GOT3 (cell line): Measurements from ENCODE around the gene DENND4B.
"Not testable (repeated sequence)": the region's sequence is repeated elsewhere in the genome, so short reads cannot be mapped to it uniquely, and the experiment has no call there.

Experiments used
- DNase-seq: peaks from one replicate; lab custom pipeline; 2025; ENCODE audit warnings: mixed read lengths; lab: John Stamatoyannopoulos, UW

DENND4B gene, protein sequence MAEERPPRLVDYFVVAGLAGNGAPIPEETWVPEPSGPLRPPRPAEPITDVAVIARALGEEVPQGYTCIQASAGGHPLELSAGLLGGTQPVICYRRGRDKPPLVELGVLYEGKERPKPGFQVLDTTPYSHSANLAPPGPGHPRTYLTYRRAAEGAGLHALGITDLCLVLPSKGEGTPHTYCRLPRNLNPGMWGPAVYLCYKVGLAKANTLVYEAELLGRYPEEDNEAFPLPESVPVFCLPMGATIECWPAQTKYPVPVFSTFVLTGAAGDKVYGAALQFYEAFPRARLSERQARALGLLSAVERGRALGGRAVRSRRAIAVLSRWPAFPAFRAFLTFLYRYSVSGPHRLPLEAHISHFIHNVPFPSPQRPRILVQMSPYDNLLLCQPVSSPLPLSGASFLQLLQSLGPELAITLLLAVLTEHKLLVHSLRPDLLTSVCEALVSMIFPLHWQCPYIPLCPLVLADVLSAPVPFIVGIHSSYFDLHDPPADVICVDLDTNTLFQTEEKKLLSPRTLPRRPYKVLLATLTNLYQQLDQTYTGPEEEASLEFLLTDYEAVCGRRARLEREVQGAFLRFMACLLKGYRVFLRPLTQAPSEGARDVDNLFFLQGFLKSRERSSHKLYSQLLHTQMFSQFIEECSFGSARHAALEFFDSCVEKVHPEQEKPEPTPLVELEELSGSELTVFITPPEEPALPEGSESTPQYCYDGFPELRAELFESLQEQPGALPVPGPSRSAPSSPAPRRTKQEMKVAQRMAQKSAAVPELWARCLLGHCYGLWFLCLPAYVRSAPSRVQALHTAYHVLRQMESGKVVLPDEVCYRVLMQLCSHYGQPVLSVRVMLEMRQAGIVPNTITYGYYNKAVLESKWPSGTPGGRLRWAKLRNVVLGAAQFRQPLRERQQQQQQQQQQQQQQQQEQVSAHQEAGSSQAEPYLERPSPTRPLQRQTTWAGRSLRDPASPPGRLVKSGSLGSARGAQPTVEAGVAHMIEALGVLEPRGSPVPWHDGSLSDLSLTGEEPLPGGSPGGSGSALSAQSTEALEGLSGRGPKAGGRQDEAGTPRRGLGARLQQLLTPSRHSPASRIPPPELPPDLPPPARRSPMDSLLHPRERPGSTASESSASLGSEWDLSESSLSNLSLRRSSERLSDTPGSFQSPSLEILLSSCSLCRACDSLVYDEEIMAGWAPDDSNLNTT (N-terminal part only)

DNA sequence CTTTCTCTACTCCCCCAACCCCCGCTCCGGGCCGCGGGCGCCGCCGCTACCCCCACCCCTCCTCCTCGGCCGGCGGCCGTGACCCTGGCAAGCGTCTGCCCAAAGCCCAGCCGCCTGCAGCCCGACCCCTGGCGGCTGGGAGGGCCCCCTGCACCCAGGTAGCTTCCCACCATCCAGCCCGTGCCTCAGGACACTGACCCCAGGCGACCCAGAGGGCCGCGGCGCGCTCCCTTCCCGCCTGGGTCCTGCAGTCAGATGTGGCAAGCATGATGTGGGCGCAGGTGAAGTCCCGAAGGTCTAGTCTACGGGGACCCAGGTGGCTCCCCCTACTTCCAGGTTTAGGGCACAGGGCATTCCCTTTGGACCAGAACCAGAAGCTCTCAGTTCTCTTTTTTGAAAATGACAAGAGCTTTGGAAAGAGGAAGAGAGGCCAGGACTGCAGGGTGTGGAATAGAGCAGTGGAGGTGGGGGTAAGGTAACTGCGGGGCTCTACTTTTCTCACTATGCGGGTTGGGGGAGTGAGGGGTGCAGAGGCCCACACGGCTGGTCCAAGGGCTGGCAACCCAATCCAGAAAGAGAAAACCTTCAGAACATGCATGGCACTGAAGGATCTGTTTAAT, at the start of gene DENND4B:
TSS of gene DENND4B (minus strand) at position 97 of the 620 bp plus-strand sequence. CDS start 2,344 bp downstream, outside the sequence.
- DNase-seq: peak; percentile 34

DNA sequence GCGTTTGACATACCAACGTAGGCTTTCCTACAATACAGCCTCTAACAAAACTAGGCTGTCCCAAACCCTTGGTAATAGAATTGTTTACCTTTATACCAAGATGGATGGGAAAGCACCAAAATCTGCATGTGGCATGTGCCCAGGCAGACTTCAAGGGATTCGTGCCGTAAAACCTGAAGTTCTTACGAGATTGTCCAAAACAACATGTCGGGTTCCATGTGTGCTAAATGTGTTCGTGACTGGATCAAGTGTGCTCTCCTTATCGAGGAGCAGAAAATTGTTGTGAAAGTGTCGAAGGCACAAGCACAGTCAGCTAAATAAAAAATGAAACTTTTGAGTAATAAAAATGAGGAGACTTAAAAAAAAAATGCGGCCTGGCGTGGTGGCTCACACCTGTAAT, 49.1 kb upstream of the DENND4B start:
- DNase-seq: no peak

DNA sequence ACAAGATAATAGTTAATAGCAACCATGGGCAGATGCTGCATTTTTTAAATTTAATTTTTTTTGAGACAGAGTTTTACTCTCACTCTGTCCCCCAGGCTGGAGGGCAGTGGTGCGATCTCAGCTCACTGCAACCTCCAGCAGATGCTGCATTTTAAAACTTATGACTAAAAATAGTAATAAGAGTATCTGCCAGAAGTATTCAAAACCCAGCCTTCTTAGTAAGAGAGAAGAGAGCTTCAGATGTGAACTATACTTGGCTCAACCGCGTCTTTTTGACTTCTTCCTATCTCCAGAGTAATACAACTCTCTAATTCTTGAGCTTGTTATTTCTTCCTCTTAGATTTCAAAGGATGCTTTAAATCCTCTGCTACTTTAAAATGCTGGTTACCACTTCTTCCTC, 48.7 kb upstream of the DENND4B start:
- DNase-seq: no peak

DNA sequence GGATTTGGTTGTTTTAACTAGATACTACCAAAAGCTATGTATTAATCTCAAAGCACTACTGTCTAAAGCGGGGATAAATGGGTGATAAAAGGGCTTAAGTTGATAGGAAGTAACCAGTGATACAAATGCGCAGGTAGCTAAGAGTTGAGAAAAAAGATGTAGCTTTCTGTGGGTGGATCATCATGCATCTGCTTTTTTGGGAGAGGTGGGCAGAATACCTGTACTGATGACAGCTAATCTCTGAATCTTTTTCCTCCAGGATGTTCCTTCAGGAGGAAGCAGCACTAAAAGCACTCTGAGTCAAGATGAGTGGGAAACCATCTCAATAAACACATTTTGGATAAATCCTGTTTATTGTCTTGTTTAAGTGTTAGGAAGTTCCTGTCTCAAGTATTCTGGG, 45.3 kb upstream of the DENND4B start:
- DNase-seq: no peak

DNA sequence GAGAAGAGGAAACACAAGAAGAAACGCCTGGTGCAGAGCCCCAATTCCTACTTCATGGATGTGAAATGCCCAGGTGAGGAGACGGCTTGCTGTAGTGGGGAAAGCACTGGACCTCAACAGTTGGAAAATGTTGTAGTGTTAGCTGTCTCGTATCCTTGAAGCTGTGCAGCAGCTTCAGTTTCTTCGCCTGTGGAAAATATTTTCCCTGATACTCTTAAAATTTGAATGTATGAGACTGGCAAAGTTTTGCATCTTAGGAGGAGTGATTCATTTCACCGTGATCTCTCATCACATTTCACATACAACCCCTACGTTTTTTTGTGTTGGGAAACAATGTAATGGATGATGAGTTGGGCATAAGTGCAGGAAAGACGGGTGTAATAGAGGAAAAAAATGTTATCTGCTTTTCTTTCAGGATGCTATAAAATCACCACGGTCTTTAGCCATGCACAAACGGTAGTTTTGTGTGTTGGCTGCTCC, 44.7 kb upstream of the DENND4B start:
- DNase-seq: no peak

DNA sequence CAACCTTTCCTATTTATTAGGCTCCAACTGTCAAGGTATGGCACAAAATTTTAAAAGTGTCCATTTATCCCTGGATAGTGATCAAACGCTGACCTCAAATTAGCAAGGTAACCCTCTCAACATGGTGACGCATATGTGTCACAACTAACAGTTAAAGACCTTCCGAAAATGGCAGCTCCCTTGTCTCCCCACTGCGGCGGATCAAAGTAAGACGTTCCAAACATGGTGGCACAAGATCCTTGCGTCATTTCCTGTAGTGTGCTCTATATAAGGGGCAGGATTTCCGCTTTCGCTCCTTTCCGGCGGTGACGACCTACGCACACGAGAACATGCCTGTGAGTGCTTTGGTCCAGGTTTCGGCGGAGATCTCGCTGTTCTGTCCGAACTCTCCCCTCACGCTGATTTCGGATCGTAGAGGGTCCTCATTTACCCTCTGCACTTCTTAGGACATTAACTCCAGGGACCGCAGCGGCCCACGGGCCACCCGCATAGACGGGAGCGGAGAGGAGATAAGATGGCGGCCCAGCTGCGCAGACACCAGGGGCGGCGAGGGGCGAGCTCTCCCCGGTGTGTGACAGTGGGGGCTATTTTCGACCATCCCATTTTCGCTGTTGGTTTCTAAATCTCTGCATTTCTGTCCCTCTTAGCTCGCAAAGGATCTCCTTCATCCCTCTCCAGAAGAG, 44.1 kb upstream of the DENND4B start, which contains the start of gene RPS27:
TSS of gene RPS27 (plus strand) at position 295 of the 683 bp plus-strand sequence. CDS start at position 330, 35 bp downstream.
- DNase-seq: peak; percentile 64

DNA sequence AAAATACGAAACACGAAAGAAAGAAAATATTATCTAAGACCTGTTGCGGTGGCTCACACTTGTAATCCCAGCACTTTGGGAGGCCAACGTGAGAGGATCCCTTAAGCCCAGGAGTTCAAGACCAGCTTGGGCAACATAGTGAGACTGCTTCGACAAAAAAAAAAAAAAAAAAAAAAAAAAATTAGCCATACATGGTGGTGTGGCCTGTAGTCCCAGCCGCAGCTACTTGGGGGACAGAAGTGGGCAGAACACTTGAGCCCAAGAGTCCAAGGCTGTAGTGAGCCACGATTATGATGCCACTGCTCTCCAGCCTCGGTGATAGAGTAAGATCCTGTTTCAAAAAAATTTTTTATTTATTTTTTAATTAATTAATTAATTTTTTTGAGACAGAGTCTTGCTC, 41.1 kb upstream of the DENND4B start:
- DNase-seq: no peak

DNA sequence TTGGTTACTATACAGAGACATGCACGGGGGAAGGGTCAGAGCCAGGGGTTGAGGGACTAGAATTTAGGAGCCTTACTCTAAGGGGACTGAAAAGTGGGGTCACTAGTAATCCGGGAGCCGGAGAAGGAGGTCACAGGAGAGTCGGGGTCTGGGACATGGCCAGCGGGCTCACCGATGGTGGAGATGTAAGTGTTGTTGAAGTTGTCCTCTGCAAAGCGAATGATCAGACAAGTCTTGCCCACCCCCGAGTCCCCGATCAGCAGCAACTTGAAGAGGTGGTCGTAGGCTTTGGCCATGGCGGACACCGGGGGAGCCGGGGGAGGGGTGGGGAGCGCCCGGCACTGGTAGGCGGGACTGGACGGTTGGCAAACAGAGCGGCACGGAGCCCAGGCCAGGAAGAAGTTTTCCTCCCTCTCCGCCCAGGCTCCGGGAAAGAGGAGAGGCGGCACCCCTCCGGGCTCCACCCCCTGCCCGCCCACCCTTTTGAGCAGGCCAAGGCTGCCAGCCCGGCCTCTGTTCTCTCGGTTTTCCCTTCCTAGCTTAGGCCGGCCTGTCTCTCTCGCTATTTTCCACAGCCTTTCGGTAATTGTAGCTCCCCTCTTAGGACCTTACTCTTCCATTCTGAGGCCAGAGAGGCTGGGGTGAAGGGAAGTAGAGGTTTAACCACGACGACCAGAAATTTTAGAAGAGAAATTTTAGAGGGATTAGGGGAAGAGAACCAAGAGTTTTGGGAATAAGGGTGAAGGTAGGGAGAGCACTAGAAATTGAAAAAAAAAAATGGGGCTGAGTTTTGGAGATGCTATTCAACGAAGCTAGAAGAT, 39.6 kb upstream of the DENND4B start, which contains the start of gene RAB13:
TSS of gene RAB13 (minus strand) at position 399 of the 821 bp plus-strand sequence. CDS start at position 296, 103 bp downstream.
- DNase-seq: peak; percentile 63

DNA sequence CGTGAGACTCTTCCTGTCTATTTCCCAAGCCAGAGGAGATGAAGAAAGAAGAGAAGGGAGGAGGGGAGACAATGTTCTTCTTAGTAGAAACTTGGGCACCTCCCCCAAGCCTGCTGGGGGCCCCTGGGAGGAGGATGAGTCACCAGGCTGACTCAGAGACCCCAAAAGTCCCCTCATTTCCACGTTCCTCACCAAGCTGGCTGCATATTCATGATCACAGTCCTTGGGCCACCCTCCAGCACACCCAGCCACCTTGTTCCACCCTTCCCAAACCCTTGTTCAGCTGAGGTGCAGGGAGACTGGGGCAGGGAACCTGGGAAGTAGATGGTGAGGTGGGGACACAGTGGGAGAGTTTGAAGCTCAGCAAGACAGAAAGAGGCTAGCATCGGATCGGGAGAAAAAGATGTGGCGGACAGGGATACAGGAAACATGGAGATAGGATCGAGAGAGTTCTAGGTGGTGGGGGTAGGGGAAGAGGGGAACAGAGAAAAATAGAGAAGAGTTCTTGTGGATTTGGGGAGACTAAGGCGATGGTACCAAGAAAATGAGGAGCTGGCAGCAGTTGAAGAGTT, 38.9 kb upstream of the DENND4B start:
- DNase-seq: no peak

DNA sequence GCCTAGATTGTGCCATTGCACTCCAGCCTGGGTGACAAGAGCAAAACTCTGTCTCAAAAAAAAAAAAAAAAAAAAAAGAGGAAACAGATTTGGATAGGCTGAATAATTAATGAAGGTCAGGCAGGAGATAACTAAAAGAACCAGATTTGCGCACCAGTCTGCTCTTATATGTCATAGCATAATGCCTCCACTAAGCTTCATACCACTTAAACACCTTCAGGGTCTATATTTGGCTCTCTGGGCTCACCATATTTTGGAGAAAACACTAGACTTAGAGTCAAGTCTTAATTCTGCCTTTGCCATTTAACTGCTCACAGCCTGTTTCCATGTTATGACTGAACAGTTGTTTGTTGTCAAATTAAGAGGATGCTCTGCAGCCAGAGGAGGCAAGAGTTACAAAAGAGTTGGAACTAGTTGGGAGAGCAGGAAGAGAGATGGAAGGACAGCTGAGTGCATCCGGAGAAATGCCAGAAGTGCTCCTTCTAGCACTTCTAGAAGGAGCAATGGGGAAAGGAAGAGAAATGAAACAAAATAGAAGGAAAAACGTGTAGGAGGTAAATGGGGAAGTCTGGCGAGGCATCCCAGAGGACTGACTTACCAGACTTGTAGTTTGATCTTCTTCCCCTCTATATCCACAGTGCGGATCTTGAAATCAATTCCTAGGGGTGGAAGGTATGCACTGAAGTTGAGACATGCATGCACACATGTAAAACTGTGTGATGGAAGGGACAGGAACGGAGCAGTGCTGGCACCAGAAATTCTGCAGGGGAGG, 37.8 kb upstream of the DENND4B start:
- no peak for DNase-seq

DNA sequence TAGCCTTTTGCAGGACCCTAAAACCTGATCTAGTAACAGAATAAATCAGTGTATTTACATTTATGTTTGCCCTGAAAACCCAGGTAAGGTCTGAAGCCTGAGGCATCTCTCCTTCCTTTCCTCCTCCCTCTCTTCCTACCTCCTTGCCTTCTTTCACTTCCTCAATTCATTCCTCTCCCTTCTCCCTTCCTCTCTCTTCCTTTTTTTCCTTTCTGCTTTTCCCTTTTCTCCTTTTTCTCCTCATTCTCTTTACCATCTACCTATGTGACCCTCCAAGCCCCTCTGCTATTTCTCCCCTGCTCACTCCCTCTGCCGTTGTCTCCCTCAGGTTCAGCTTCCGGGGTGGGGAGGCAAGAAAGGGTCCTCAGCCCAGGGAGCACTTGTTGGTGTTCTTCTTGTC, 35.2 kb upstream of the DENND4B start:
- DNase-seq: not testable (repeated sequence)

DNA sequence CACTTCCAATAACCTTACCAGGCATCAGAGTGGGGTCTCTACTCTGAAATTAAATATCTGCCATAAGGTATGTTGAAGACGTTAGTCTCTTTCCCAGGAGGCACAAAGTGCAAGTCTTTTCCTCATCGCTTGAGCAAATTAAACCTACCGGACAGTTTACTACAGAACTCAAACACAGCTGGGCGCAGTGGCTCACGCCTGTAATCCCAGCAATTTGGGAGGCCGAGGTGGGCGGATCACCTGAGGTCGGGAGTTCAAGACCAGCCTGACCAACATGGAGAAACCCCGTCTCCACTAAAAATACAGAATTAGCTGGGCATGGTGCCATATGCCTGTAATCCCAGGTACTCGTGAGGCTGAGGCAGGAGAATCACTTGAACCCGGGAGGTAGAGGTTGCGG, 32.6 kb upstream of the DENND4B start:
- DNase-seq: not testable (repeated sequence)

DNA sequence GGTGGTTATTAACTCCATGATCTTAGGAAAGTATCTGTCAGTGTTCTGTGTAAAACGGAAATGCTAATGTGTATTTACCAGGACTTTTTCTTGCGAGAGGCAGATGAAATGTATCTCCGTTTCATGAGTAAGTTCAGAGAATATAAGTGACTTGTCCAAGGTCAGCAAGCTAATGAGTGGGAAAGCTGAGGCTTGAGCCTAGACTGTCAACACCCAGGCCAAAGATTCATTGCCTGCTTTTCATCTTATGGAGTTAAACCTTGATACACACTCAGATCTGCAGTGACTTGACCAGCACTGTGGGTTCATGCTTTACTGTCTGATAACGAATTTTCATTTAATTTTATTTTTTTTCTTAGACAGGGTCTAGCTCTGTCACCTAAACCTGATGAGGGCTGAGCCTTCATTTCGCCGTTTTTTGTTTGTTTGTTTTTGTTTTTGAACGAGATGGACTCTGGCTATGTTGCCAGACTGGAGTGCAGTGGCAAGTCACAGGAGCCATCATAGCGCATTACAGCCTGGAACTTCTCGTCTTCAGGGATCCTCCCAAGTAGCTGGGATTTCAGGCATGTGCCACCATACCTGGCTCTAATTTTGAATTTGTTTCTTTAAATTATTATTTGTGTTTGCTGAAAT, 31.9 kb upstream of the DENND4B start:
- no peak for DNase-seq

DNA sequence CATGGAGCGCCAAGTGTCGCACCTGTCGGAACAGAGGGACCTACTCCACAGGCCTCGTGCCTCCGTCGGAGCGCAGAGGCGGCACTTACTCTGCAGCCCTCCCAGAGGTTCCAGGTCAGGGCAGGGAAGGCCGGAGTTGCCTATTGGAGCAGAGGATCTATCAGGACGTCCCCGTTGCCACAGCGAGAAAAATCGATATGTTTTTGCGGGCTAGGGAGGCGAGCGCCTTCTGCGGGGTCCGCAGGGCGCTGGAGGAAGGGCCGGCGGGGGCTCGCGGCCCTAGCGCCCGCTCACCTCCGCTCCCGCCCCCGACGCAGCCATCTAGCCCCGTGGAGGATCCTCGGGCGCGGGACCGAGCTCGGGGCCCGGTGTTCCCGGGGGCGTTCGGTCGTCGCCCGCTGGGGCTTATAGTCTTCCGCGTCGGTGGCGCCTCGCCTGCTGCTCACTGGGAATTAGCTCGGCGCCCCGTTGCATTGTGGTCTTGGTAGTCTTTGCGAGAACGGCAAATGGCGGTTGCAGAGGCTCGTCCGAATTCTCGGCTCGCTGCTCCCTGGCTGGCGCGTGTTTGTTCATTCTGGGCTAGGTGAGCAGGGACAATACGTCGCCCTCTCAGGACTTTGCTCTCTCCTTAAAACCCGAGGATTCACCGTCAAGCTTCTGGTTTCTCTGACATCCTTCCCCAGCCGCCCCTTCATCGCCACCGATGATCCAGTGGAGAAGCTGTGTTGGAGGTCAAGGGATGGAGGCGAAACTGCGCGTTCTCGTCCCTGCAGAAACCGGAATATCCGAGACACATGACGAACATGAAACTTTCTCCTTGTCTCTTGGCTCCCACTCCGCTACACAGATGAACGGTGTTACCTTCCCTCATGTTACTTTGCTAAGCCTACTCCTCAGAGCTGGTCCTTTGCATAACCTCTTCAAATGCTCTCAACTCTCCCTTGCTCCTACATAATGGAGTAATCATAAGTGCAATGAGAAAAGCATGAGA, 31.0 kb upstream of the DENND4B start, which contains the start of gene JTB:
TSS of gene JTB (minus strand) at position 425 of the 991 bp plus-strand sequence. CDS start at position 3, 422 bp downstream.
- no peak for DNase-seq

DNA sequence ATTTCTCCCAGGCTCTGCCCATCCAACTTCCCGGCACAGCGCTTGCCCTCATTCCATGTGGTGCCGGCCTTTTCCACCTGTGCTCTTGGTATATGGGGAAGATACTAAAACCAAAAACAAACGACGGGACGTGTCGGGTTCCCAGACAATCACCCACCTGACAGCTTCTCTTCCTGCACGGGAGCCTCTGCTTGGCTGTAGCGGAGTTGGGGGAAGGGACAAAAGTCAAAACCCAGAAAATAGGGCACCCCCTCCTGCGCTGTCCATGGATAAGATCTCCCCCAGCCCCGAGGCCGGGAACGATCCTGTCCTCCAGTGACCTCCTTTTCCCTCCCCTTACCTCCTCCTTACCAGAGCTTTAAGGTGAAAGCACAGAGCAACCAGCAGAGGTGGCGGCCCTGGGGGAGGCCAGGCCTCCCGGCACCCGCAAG, 30.3 kb upstream of the DENND4B start:
- DNase-seq: no peak

DNA sequence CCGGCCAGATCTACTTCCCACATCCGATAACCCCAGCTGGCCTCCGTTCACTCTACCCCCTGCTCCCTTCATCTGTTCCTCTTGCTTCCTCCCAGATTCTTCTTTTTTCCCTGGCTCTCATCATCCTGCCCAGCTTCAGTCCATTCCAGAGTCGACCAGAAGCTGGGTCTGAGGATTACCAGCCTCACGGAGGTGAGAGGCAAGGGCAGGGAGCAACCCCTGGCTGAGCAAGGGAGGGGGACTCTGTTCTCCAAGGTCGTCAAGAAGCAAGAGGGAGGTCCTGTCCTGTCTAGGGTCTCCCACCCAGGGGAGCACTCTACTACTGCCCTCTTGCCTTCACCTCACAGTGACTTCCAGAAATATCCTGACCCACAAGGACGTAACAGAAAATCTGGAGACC, 27.0 kb upstream of the DENND4B start:
- no peak for DNase-seq

DNA sequence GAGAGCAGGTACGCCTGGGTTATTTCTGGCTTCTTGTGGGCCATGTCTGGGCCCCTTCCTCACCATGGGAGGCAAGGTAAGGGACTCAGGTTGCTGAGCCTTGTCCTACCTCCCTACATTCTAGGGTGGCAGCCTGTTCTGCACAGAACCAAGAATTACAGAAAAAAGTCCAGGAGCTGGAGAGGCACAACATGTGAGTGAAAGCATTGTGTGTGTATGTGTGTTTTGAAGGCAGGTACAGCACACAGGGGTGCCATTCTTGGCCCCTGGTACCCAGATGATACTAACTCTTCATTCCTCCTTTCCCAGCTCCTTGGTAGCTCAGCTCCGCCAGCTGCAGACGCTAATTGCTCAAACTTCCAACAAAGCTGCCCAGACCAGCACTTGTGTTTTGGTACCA, 26.6 kb upstream of the DENND4B start:
- no peak for DNase-seq
